ENCODE measurements around the gene POLR1G.

GRCh38 chr19:45420871-45421270 lies 14.4 kb downstream of the POLR1G start:
- TF ChIP-seq POLR2AphosphoS5 (IDR thresholded peaks at IDR 0.05; ENCODE audit: low read depth, low read length), result no peak
- no peak for TF ChIP-seq FOXP2 (optimal IDR thresholded peaks at IDR 0.05; ENCODE audit: borderline replicate concordance, extremely low read depth, extremely low read length, insufficient read depth)
- TF ChIP-seq, protein P1, sequence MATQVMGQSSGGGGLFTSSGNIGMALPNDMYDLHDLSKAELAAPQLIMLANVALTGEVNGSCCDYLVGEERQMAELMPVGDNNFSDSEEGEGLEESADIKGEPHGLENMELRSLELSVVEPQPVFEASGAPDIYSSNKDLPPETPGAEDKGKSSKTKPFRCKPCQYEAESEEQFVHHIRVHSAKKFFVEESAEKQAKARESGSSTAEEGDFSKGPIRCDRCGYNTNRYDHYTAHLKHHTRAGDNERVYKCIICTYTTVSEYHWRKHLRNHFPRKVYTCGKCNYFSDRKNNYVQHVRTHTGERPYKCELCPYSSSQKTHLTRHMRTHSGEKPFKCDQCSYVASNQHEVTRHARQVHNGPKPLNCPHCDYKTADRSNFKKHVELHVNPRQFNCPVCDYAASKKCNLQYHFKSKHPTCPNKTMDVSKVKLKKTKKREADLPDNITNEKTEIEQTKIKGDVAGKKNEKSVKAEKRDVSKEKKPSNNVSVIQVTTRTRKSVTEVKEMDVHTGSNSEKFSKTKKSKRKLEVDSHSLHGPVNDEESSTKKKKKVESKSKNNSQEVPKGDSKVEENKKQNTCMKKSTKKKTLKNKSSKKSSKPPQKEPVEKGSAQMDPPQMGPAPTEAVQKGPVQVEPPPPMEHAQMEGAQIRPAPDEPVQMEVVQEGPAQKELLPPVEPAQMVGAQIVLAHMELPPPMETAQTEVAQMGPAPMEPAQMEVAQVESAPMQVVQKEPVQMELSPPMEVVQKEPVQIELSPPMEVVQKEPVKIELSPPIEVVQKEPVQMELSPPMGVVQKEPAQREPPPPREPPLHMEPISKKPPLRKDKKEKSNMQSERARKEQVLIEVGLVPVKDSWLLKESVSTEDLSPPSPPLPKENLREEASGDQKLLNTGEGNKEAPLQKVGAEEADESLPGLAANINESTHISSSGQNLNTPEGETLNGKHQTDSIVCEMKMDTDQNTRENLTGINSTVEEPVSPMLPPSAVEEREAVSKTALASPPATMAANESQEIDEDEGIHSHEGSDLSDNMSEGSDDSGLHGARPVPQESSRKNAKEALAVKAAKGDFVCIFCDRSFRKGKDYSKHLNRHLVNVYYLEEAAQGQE (IDR thresholded peaks at IDR 0.05; ENCODE audit: insufficient read depth in 1 of 2, low read depth in 2 of 2, low read length in 2 of 2), result no peak
- TF ChIP-seq SIN3A (IDR thresholded peaks at IDR 0.05; ENCODE audit: borderline replicate concordance, insufficient read depth, low read length), result no peak

Data from PFSK-1 (cell line).